Kidney (tissue), 22 donors: ENCODE results near the gene SMIM12. TPM values are rescaled to one million over a fixed set of nuclear protein-coding genes. Genes with fewer than 3 reads are reported as not detected.

Experiments used
- DNase-seq, 5 donors: peaks; one replicate each; pipeline ENCODE4 v3.0.0-alpha.2; 2013 to 2020
- FAIRE-seq: peaks from 2 replicates; lab custom pipeline; 2012; peaks lifted over from hg19 to GRCh38; lab: Jason Lieb, UNC
- H3K27ac ChIP-seq, 2 donors: one replicate each; pipeline ENCODE4 v1.7.0; 2013; ENCODE audit warnings: low read depth in 2 of 2, low read length in 2 of 2, inconsistent platforms in 1 of 2
- H3K27me3 ChIP-seq: one replicate; pipeline ENCODE4 v1.7.1; 2013; ENCODE audit warnings: low read length, inconsistent platforms; ENCODE audit not compliant: control insufficient read depth, insufficient read depth
- H3K36me3 ChIP-seq, 3 donors: one replicate each; pipeline versions ENCODE4 v1.7.0 to v1.7.1; 2013; ENCODE audit warnings: low read length in 3 of 3, control low read depth in 1 of 3, inconsistent platforms in 1 of 3; ENCODE audit not compliant: insufficient read depth in 3 of 3, control insufficient read depth in 2 of 3
- H3K4me1 ChIP-seq, 3 donors: one replicate each; pipeline versions ENCODE4 v1.7.0 to v1.7.1; 2013; ENCODE audit warnings: low read length in 3 of 3, inconsistent platforms in 1 of 3, low read depth in 1 of 3; ENCODE audit not compliant: control insufficient read depth in 2 of 3, insufficient read depth in 2 of 3
- H3K4me3 ChIP-seq, 3 donors: one replicate each; pipeline versions ENCODE4 v1.7.0 to v1.8.1; 2013; ENCODE audit warnings: low read length in 3 of 3, control low read depth in 1 of 3, inconsistent platforms in 1 of 3
- H3K9ac ChIP-seq, 3 donors: one replicate each; pipeline versions ENCODE4 v1.7.0 to v1.7.1; 2013; ENCODE audit warnings: low read length in 3 of 3, control low read depth in 1 of 3, inconsistent platforms in 1 of 3
- H3K9me3 ChIP-seq, 3 donors: one replicate each; pipeline versions ENCODE4 v1.7.0 to v1.7.1; 2013; ENCODE audit warnings: low read length in 3 of 3, control low read depth in 1 of 3, inconsistent platforms in 1 of 3; ENCODE audit not compliant: control insufficient read depth in 2 of 3, insufficient read depth in 1 of 3
- CTCF ChIP-seq: IDR thresholded peaks from 3 replicates; pipeline ENCODE4 v1.5.1; 2012; ENCODE audit warnings: mild to moderate bottlenecking, moderate library complexity, borderline replicate concordance; ENCODE audit not compliant: insufficient read depth; ENCODE audit errors: extremely low read depth
- intact Hi-C: fragments of 100-400 bp; cut with DNase I; formaldehyde crosslinking; loops from one replicate; pipeline ENCODE4 v1.11.1; 2022
- long read RNA-seq, 10 donors: library from polyadenylated mRNA in 1 of 10; unstranded in 1 of 10; transcript quantifications; one replicate each; pipeline ENCODE4 v2.0.0 and lab custom pipeline, GENCODE V29; 2021 to 2026
- polyA plus RNA-seq: library from polyadenylated mRNA; stranded (reverse); fragments of 350-450 nt; fragmentation: Illumina TruSeq; extraction: RNeasy Lipid Tissue Mini Kit (QIAGEN cat#74804); gene quantifications from one replicate; pipeline ENCODE4 v1.2.3, GENCODE V29; 2014; ENCODE audit warnings: low read depth, low replicate concordance; ENCODE audit not compliant: insufficient read depth
- total RNA-seq: library from RNA; stranded (reverse); fragmentation: NEBNext Ultra II Directional; extraction: Animal tissue kit (Norgen Biotek cat#: 25700); gene quantifications from one replicate; pipeline ENCODE4 v1.2.1, GENCODE V29; 2021
- donor health status: control.
- donor health status: control.
- donor health status: control.
- donor health status: control.
- donor health status: control.
- donor health status: DM: yes; HTN: yes; CAD: no.
- donor health status: Normal renal cell carcinoma (clear cell type).

SMIM12 gene
- total RNA-seq (49.2 TPM), polyA plus RNA-seq (85.9 TPM)
- long read RNA-seq, donor 1, transcript SMIM12-206 (2 exons, 3,454 nt), result major isoform, 19 of 19 reads
- long read RNA-seq, donor 1, partial matches to known transcripts, result 0 of 19 reads
- long read RNA-seq, donor 1, other reads (novel, unspliced or antisense), result 0 of 19 reads
- long read RNA-seq, donor 2, transcript SMIM12-206 (2 exons, 3,454 nt), result major isoform, 21 of 21 reads
- long read RNA-seq, donor 2, partial matches to known transcripts, result 0 of 21 reads
- long read RNA-seq, donor 2, other reads (novel, unspliced or antisense), result 0 of 21 reads
- long read RNA-seq, donor 3, transcript SMIM12-206 (2 exons, 3,454 nt), result major isoform, 23 of 23 reads
- long read RNA-seq, donor 3, partial matches to known transcripts, result 0 of 23 reads
- long read RNA-seq, donor 3, other reads (novel, unspliced or antisense), result 0 of 23 reads
- long read RNA-seq, donor 4, transcript SMIM12-206 (2 exons, 3,454 nt), result major isoform, 13 of 13 reads
- long read RNA-seq, donor 4, partial matches to known transcripts, result 0 of 13 reads
- long read RNA-seq, donor 4, other reads (novel, unspliced or antisense), result 0 of 13 reads
- long read RNA-seq, donor 5, transcript SMIM12-206 (2 exons, 3,454 nt), result major isoform, 6 of 6 reads
- long read RNA-seq, donor 5, partial matches to known transcripts, result 0 of 6 reads
- long read RNA-seq, donor 5, other reads (novel, unspliced or antisense), result 0 of 6 reads
- long read RNA-seq, donor 6, transcript SMIM12-206 (2 exons, 3,454 nt), result major isoform, 21 of 22 reads
- long read RNA-seq, donor 6, partial matches to known transcripts, result 0 of 22 reads
- long read RNA-seq, donor 6, other reads (novel, unspliced or antisense), result 0 of 22 reads
- long read RNA-seq, donor 7, transcript SMIM12-206 (2 exons, 3,454 nt), result major isoform, 43 of 51 reads
- long read RNA-seq, donor 7, partial matches to known transcripts, result 1 of 51 reads
- long read RNA-seq, donor 7, other reads (novel, unspliced or antisense), result 6 of 51 reads
- long read RNA-seq, donor 8, transcript SMIM12-206 (2 exons, 3,454 nt), result major isoform, 12 of 41 reads
- long read RNA-seq, donor 8, partial matches to known transcripts, result 28 of 41 reads
- long read RNA-seq, donor 8, other reads (novel, unspliced or antisense), result 0 of 41 reads
- long read RNA-seq, donor 9, transcript SMIM12-206 (2 exons, 3,454 nt), result major isoform, 6 of 6 reads
- long read RNA-seq, donor 9, partial matches to known transcripts, result 0 of 6 reads
- long read RNA-seq, donor 9, other reads (novel, unspliced or antisense), result 0 of 6 reads
- long read RNA-seq, donor 10, transcript SMIM12-206 (2 exons, 3,454 nt), result major isoform, 12 of 12 reads
- long read RNA-seq, donor 10, partial matches to known transcripts, result 0 of 12 reads
- long read RNA-seq, donor 10, other reads (novel, unspliced or antisense), result 0 of 12 reads

GRCh38 chr1:34859446-34860200, at the start of gene SMIM12:
Gene SMIM12, minus strand, starts transcription at chr1:34859749. Its CDS starts 3,772 bp downstream, at chr1:34855977.
- Histone ChIP-seq H3K27ac (peak within 1 kb of the TSS; percentile 83 to 90), H3K36me3 (peaks cover 0 to 12% (median 8%) of the 10 kb centered on the region in 3 donors), H3K9ac (peak within 1 kb of the TSS; percentile 92 to 99 (median 95)), H3K4me3 (peak within 1 kb of the TSS; percentile 95 to 100 (median 100)), H3K4me1 (peaks cover 3 to 11% (median 11%) of the 10 kb centered on the region in 3 donors), H3K27me3 (no peaks in the 10 kb centered on the region), H3K9me3 (no peaks in the 10 kb centered on the region)
- TF ChIP-seq CTCF, result peak; percentile 88
- FAIRE-seq, result peak; percentile 46
- peak; percentile 89 to 97 (median 92) for DNase-seq
- intact Hi-C loops, result no loop called here

GRCh38 chr1:34908369-34908768, 48.8 kb upstream of the SMIM12 start:
- Histone ChIP-seq H3K36me3 (no peaks in the 10 kb centered on the region), H3K27me3 (no peaks in the 10 kb centered on the region), H3K4me1 (no peaks in the 10 kb centered on the region), H3K27ac (no peak overlapping the region), H3K4me3 (no peak overlapping the region), H3K9me3 (no peaks in the 10 kb centered on the region), H3K9ac (no peak overlapping the region)
- DNase-seq (no peak), FAIRE-seq (no peak)
- no peak for TF ChIP-seq CTCF
- intact Hi-C loops, result no loop called here

- H3K27me3 ChIP-seq, result no peaks in the 10 kb centered on the region
- no peaks in the 10 kb centered on the region for H3K9me3 ChIP-seq
- no peak overlapping the region for H3K27ac ChIP-seq
- intact Hi-C loops, result no loop called here
- no peak for DNase-seq
- H3K4me3 ChIP-seq, result no peak overlapping the region
- FAIRE-seq, result no peak
- H3K36me3 ChIP-seq, result no peaks in the 10 kb centered on the region
- TF ChIP-seq CTCF, result no peak
- no peak overlapping the region for H3K9ac ChIP-seq
- H3K4me1 ChIP-seq, result no peaks in the 10 kb centered on the region
These were observed 48.0 kb upstream of the SMIM12 start for GRCh38 chr1:34907487-34908090.
